NB4 (cell line): ENCODE data around the gene REPS1.

Experiments
- DNase-seq: peaks from one replicate; pipeline ENCODE4 v3.0.0; 2010; ENCODE audit warnings: low read depth
- H3K4me3 ChIP-seq: one replicate; pipeline ENCODE4 v1.5.1; 2011; ENCODE audit warnings: mild to moderate bottlenecking, low read depth, low read length, moderate library complexity
- CTCF ChIP-seq: IDR thresholded peaks from one replicate; pipeline ENCODE4 v1.5.1; 2012; ENCODE audit warnings: low read depth, low read length
- MAX ChIP-seq: IDR thresholded peaks from 2 replicates; pipeline ENCODE4 v1.6.1; 2011; ENCODE audit warnings: low read depth, low read length
- MYC ChIP-seq: IDR thresholded peaks from 2 replicates; pipeline ENCODE4 v1.6.1; 2011; ENCODE audit warnings: low read depth, low read length
- POLR2A ChIP-seq: IDR thresholded peaks from 2 replicates; pipeline ENCODE4 v1.6.1; 2011; ENCODE audit warnings: mild to moderate bottlenecking; ENCODE audit not compliant: insufficient read length; ENCODE audit errors: extremely low read depth

REPS1 gene

GRCh38 chr6:138909975-138910374 is 78.1 kb downstream of the REPS1 start:
- TF ChIP-seq CTCF (no peak), MYC (no peak), MAX (no peak), POLR2A (no peak)

GRCh38 chr6:138909511-138909910 is 78.5 kb downstream of the REPS1 start:
- TF ChIP-seq MAX (no peak), POLR2A (no peak), CTCF (no peak), MYC (no peak)

More at GRCh38 chr6:138909975-138910374, 78.1 kb downstream of the REPS1 start:
- H3K4me3 ChIP-seq, result no peak overlapping the region
- no peak for DNase-seq

GRCh38 chr6:138907167-138907566 is 80.9 kb downstream of the REPS1 start:
- DNase-seq, result no peak
- H3K4me3 ChIP-seq, result no peak overlapping the region
- TF ChIP-seq MYC (no peak), MAX (no peak), CTCF (no peak), POLR2A (no peak)

More at GRCh38 chr6:138909511-138909910, 78.5 kb downstream of the REPS1 start:
- no peak for DNase-seq
- no peak overlapping the region for H3K4me3 ChIP-seq

- no peak for TF ChIP-seq POLR2A
- no peak for TF ChIP-seq CTCF
- TF ChIP-seq MYC, result no peak
- TF ChIP-seq MAX, result no peak
Observed at GRCh38 chr6:138897031-138897430, 91.0 kb downstream of the REPS1 start.

GRCh38 chr6:138896104-138896756 is 91.8 kb downstream of the REPS1 start:
- no peak for DNase-seq
- TF ChIP-seq CTCF (no peak), MAX (no peak), MYC (no peak), POLR2A (no peak)
- H3K4me3 ChIP-seq, result no peak overlapping the region

More at GRCh38 chr6:138897031-138897430, 91.0 kb downstream of the REPS1 start:
- H3K4me3 ChIP-seq, result no peak overlapping the region
- no peak for DNase-seq
